OCI-LY1 (cell line): ENCODE measurements around the gene ACER3.

Experiments
- EZH2 ChIP-seq: fragments of 200-600 bp; sonication (generic), shearing (Covaris generic); IDR thresholded peaks from 2 replicates; pipeline ENCODE4 v1.8.0; 2017; ENCODE audit warnings: borderline replicate concordance, mixed run types, mild to moderate bottlenecking, antibody characterized with exemption, low read length, moderate library complexity, mixed read lengths
- TF ChIP-seq, protein P1 (sequence below): fragments of 200-600 bp; sonication (generic), shearing (Covaris generic); IDR thresholded peaks from 2 replicates; pipeline ENCODE4 v1.5.1; 2017; ENCODE audit warnings: mild to moderate bottlenecking, antibody characterized with exemption, low read length, moderate library complexity, mixed read lengths

DNA sequence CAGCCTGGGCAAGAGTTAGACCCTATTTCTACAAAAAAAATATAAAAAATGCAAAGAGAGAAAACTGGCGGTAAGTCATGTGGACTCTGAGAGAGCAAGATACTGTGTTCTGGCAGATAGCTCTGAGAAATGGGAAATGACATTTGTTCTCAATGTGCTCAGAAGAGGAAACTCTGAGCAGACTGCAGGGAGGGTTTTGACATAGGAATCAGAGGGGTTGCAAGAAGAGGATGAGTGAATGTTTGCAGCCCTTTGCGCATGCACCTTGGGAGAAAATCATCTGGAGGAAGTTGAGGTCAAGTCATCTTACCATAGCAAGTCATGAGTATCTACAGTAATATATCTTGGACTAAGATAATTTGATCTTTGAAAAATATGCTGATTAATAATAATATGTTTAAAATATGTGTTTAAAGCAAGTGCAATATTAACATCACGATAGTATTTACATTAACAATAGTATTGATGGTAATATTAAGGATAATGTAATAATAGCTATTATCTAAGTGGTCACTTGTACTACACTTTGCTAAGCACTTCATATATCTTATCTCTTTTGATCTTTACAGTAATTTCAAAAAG, 2.6 kb downstream of the ACER3 start:
- TF ChIP-seq, protein P1, sequence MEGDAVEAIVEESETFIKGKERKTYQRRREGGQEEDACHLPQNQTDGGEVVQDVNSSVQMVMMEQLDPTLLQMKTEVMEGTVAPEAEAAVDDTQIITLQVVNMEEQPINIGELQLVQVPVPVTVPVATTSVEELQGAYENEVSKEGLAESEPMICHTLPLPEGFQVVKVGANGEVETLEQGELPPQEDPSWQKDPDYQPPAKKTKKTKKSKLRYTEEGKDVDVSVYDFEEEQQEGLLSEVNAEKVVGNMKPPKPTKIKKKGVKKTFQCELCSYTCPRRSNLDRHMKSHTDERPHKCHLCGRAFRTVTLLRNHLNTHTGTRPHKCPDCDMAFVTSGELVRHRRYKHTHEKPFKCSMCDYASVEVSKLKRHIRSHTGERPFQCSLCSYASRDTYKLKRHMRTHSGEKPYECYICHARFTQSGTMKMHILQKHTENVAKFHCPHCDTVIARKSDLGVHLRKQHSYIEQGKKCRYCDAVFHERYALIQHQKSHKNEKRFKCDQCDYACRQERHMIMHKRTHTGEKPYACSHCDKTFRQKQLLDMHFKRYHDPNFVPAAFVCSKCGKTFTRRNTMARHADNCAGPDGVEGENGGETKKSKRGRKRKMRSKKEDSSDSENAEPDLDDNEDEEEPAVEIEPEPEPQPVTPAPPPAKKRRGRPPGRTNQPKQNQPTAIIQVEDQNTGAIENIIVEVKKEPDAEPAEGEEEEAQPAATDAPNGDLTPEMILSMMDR: no peak
- TF ChIP-seq EZH2: no peak
